Body of pancreas (tissue), 4 donors: ENCODE results near the gene LPP.

Experiments used
- CTCF ChIP-seq, 7 experiments: fragments of 450-650 bp in 4 of 7; fragments of 200-600 bp in 3 of 7; sonication (generic) in 3 of 7; IDR thresholded peaks; one replicate each; pipeline ENCODE4 v1.5.1; 2016 to 2019; ENCODE audit warnings: antibody characterized with exemption in 7 of 7
- POLR2A ChIP-seq, 3 donors: fragments of 450-650 bp; IDR thresholded peaks; one replicate each; pipeline ENCODE4 v1.6.1; 2016; ENCODE audit warnings: antibody characterized with exemption in 3 of 3, mild to moderate bottlenecking in 2 of 3

GRCh38 chr3:188754267-188754666 is 600.3 kb downstream of the LPP start:
- no peak for TF ChIP-seq POLR2A (IDR thresholded peaks at IDR 0.05)
- TF ChIP-seq CTCF (IDR thresholded peaks at IDR 0.05): no peak
